Activated naive CD4-positive, alpha-beta T cell treated with anti-CD3 and anti-CD28 coated beads, Interleukin-2, amount 10 ng/mL, durations not matched to agents 7 days and 5 days (primary cell): ENCODE measurements around the gene SLCO4A1.

ENCODE experiments used
- CTCF ChIA-PET: fragments of 350-600 bp; sonication (Branson Sonifier 250); formaldehyde crosslinking; loops from one replicate; lab custom pipeline; 2021; ENCODE audit warnings: antibody characterized with exemption; lab: Charles Lee
- DNase-seq: peaks from one replicate; pipeline ENCODE4 v3.0.0-alpha.2; 2020
- H3K27ac Mint-ChIP-seq: one replicate; pipeline ENCODE4 v1.8.0; 2021; ENCODE audit warnings: mild to moderate bottlenecking, moderate library complexity, mixed read lengths
- H3K27me3 Mint-ChIP-seq: one replicate; pipeline ENCODE4 v1.8.0; 2021; ENCODE audit warnings: mild to moderate bottlenecking, mixed read lengths
- H3K36me3 Mint-ChIP-seq: one replicate; pipeline ENCODE4 v1.8.0; 2021; ENCODE audit warnings: mixed read lengths
- H3K4me1 Mint-ChIP-seq: one replicate; pipeline ENCODE4 v1.8.0; 2021; ENCODE audit warnings: mixed read lengths
- H3K4me3 Mint-ChIP-seq: one replicate; pipeline ENCODE4 v1.8.0; 2021; ENCODE audit warnings: mild to moderate bottlenecking, moderate library complexity, mixed read lengths
- H3K9me3 Mint-ChIP-seq: one replicate; pipeline ENCODE4 v1.8.0; 2021; ENCODE audit warnings: mixed read lengths

Gene SLCO4A1

GRCh38 chr20:62642051-62642665, at the start of gene SLCO4A1:
Gene SLCO4A1, plus strand, starts transcription at chr20:62642503. Its CDS starts 13,952 bp downstream, at chr20:62656455.
- DNase-seq: peak; percentile 92
- Mint-ChIP-seq H3K4me1 (peaks cover 48% of the 10 kb centered on the region), H3K27me3 (peaks cover 40% of the 10 kb centered on the region), H3K36me3 (peaks cover 21% of the 10 kb centered on the region), H3K27ac (peak within 1 kb of the TSS; percentile 86), H3K4me3 (peak within 1 kb of the TSS; percentile 88), H3K9me3 (no peaks in the 10 kb centered on the region)
- CTCF ChIA-PET: interaction anchor here (0.6 to 2.1 kb wide), 6 partner anchors 9 to 163 kb away, joined by 3 to 8 read pairs (median 4); partner anchors contain the start of gene OGFR

GRCh38 chr20:62592506-62593177, 49.7 kb upstream of the SLCO4A1 start:
- CTCF ChIA-PET: no interaction called here
- H3K27me3 Mint-ChIP-seq: peaks cover 87% of the 10 kb centered on the region
- H3K27ac Mint-ChIP-seq: no peak overlapping the region
- H3K9me3 Mint-ChIP-seq: no peaks in the 10 kb centered on the region
- DNase-seq: no peak
- no peaks in the 10 kb centered on the region for H3K36me3 Mint-ChIP-seq
- H3K4me3 Mint-ChIP-seq: no peak overlapping the region
- no peaks in the 10 kb centered on the region for H3K4me1 Mint-ChIP-seq

- Mint-ChIP-seq H3K4me3 (no peak overlapping the region), H3K27me3 (peaks cover 88% of the 10 kb centered on the region), H3K9me3 (no peaks in the 10 kb centered on the region), H3K36me3 (no peaks in the 10 kb centered on the region), H3K4me1 (peaks cover 2% of the 10 kb centered on the region), H3K27ac (no peak overlapping the region)
- CTCF ChIA-PET: no interaction called here
- DNase-seq: no peak
These were observed 48.7 kb upstream of the SLCO4A1 start for GRCh38 chr20:62593616-62594015.

GRCh38 chr20:62595069-62595468, 47.2 kb upstream of the SLCO4A1 start:
- Mint-ChIP-seq H3K27ac (no peak overlapping the region), H3K36me3 (no peaks in the 10 kb centered on the region), H3K27me3 (peaks cover 88% of the 10 kb centered on the region), H3K4me3 (no peak overlapping the region), H3K4me1 (peaks cover 2% of the 10 kb centered on the region), H3K9me3 (no peaks in the 10 kb centered on the region)
- CTCF ChIA-PET: no interaction called here
- DNase-seq: no peak

- H3K4me3 Mint-ChIP-seq: no peak overlapping the region
- no peaks in the 10 kb centered on the region for H3K36me3 Mint-ChIP-seq
- H3K4me1 Mint-ChIP-seq: peaks cover 2% of the 10 kb centered on the region
- peak; percentile 34 for DNase-seq
- no peaks in the 10 kb centered on the region for H3K9me3 Mint-ChIP-seq
- no peak overlapping the region for H3K27ac Mint-ChIP-seq
- CTCF ChIA-PET: no interaction called here
- H3K27me3 Mint-ChIP-seq: peaks cover 88% of the 10 kb centered on the region
These were observed 46.8 kb upstream of the SLCO4A1 start for GRCh38 chr20:62595491-62595890.

- CTCF ChIA-PET: no interaction called here
These were observed 45.8 kb upstream of the SLCO4A1 start for GRCh38 chr20:62596486-62596885.

GRCh38 chr20:62596921-62597320, 45.4 kb upstream of the SLCO4A1 start:
- Mint-ChIP-seq H3K9me3 (no peaks in the 10 kb centered on the region), H3K4me3 (no peak overlapping the region), H3K27ac (no peak overlapping the region), H3K36me3 (no peaks in the 10 kb centered on the region), H3K27me3 (peaks cover 92% of the 10 kb centered on the region), H3K4me1 (peaks cover 6% of the 10 kb centered on the region)
- no peak for DNase-seq
- CTCF ChIA-PET: no interaction called here

More at GRCh38 chr20:62596486-62596885, 45.8 kb upstream of the SLCO4A1 start:
- Mint-ChIP-seq H3K9me3 (no peaks in the 10 kb centered on the region), H3K27ac (no peak overlapping the region), H3K36me3 (no peaks in the 10 kb centered on the region), H3K4me1 (peaks cover 4% of the 10 kb centered on the region), H3K27me3 (peaks cover 89% of the 10 kb centered on the region), H3K4me3 (no peak overlapping the region)
- no peak for DNase-seq

GRCh38 chr20:62597416-62598115, 44.7 kb upstream of the SLCO4A1 start:
- no peaks in the 10 kb centered on the region for H3K9me3 Mint-ChIP-seq
- H3K4me1 Mint-ChIP-seq: peaks cover 13% of the 10 kb centered on the region
- H3K27ac Mint-ChIP-seq: no peak overlapping the region
- H3K4me3 Mint-ChIP-seq: no peak overlapping the region
- peaks cover 93% of the 10 kb centered on the region for H3K27me3 Mint-ChIP-seq
- no peak for DNase-seq
- H3K36me3 Mint-ChIP-seq: no peaks in the 10 kb centered on the region
- CTCF ChIA-PET: no interaction called here

GRCh38 chr20:62598761-62599194, 43.5 kb upstream of the SLCO4A1 start:
- CTCF ChIA-PET: no interaction called here
- no peak overlapping the region for H3K27ac Mint-ChIP-seq

GRCh38 chr20:62599216-62600110, 42.8 kb upstream of the SLCO4A1 start:
- DNase-seq: no peak
- H3K9me3 Mint-ChIP-seq: no peaks in the 10 kb centered on the region
- no peak overlapping the region for H3K4me3 Mint-ChIP-seq
- peaks cover 26% of the 10 kb centered on the region for H3K4me1 Mint-ChIP-seq
- peaks cover 96% of the 10 kb centered on the region for H3K27me3 Mint-ChIP-seq
- H3K27ac Mint-ChIP-seq: no peak overlapping the region
- no peaks in the 10 kb centered on the region for H3K36me3 Mint-ChIP-seq
- CTCF ChIA-PET: no interaction called here

More at GRCh38 chr20:62598761-62599194, 43.5 kb upstream of the SLCO4A1 start:
- no peak for DNase-seq
- no peaks in the 10 kb centered on the region for H3K36me3 Mint-ChIP-seq
- H3K4me3 Mint-ChIP-seq: no peak overlapping the region
- no peaks in the 10 kb centered on the region for H3K9me3 Mint-ChIP-seq
- H3K4me1 Mint-ChIP-seq: peaks cover 23% of the 10 kb centered on the region
- H3K27me3 Mint-ChIP-seq: peaks cover 98% of the 10 kb centered on the region

GRCh38 chr20:62601172-62601571, 41.1 kb upstream of the SLCO4A1 start:
- no peak overlapping the region for H3K27ac Mint-ChIP-seq
- no peak for DNase-seq
- no peaks in the 10 kb centered on the region for H3K9me3 Mint-ChIP-seq
- H3K27me3 Mint-ChIP-seq: peaks cover 96% of the 10 kb centered on the region
- CTCF ChIA-PET: interaction anchor here (1.6 kb wide), 1 partner anchor 16 kb away, joined by 6 read pairs; no protein-coding TSS in a partner anchor
- peaks cover 28% of the 10 kb centered on the region for H3K4me1 Mint-ChIP-seq
- H3K36me3 Mint-ChIP-seq: no peaks in the 10 kb centered on the region
- H3K4me3 Mint-ChIP-seq: no peak overlapping the region

GRCh38 chr20:62601714-62602113, 40.6 kb upstream of the SLCO4A1 start:
- H3K4me1 Mint-ChIP-seq: peaks cover 28% of the 10 kb centered on the region
- H3K4me3 Mint-ChIP-seq: no peak overlapping the region
- CTCF ChIA-PET: interaction anchor here (1.6 kb wide), 1 partner anchor 15 kb away, joined by 6 read pairs; no protein-coding TSS in a partner anchor

GRCh38 chr20:62602550-62602949, 39.8 kb upstream of the SLCO4A1 start:
- Mint-ChIP-seq H3K27me3 (peaks cover 89% of the 10 kb centered on the region), H3K9me3 (no peaks in the 10 kb centered on the region), H3K36me3 (no peaks in the 10 kb centered on the region), H3K27ac (peak overlapping the region; percentile 69), H3K4me3 (peak overlapping the region; percentile 43), H3K4me1 (peaks cover 28% of the 10 kb centered on the region)
- CTCF ChIA-PET: interaction anchor here (0.9 to 1.6 kb wide), 4 partner anchors 11 to 103 kb away, joined by 3 to 9 read pairs (median 6); no protein-coding TSS in a partner anchor
- peak; percentile 63 for DNase-seq

More at GRCh38 chr20:62601714-62602113, 40.6 kb upstream of the SLCO4A1 start:
- Mint-ChIP-seq H3K27ac (no peak overlapping the region), H3K9me3 (no peaks in the 10 kb centered on the region), H3K36me3 (no peaks in the 10 kb centered on the region), H3K27me3 (peaks cover 96% of the 10 kb centered on the region)
- DNase-seq: no peak
